A549 (cell line): ENCODE measurements around the gene KIF13A. TPM values are rescaled to one million over a fixed set of nuclear protein-coding genes. Genes with fewer than 3 reads are reported as not detected.

Experiments
- ATAC-seq, 2 experiments: fragments of 200-7000 bp in 1 of 2; fragments of >200 bp in 1 of 2; cut with Nextera tagmentation in 1 of 2; cut with Tn5 transposase in 1 of 2; 3 replicates each; pipeline versions ENCODE4 v1.8.0 to v1.9.1; 2018 to 2020; ENCODE audit warnings: mild to moderate bottlenecking in 1 of 2, moderate library complexity in 1 of 2
- CTCF ChIA-PET: fragments of 300-600 bp; sonication (Branson Sonifier 250); formaldehyde crosslinking; extraction: SDS; loops from one replicate; lab custom pipeline; 2021; ENCODE audit warnings: antibody characterized with exemption, inconsistent platforms; lab: Yijun Ruan, JAX
- POLR2A ChIA-PET: fragments of 350-600 bp; formaldehyde crosslinking; extraction: SDS; loops from one replicate; lab custom pipeline; 2021; ENCODE audit warnings: antibody characterized with exemption, inconsistent platforms; lab: Yijun Ruan, JAX
- DNase-seq, 2 experiments: peaks; one replicate each; pipeline versions ENCODE4 v3.0.0 to v3.0.0-alpha.2; 2011 to 2016; ENCODE audit warnings: low read depth in 1 of 2, low spot score in 1 of 2
- FAIRE-seq: peaks from 2 replicates; lab custom pipeline; 2011; peaks lifted over from hg19 to GRCh38; lab: Jason Lieb, UNC
- H3K27ac ChIP-seq, 2 experiments: fragments of >200 bp; sonication (Bioruptor Twin); formaldehyde crosslinking; 3 replicates each; pipeline ENCODE4 v1.5.1; 2016 to 2017
- H3K4me1 ChIP-seq: fragments of >200 bp; sonication (Bioruptor Twin); formaldehyde crosslinking; 3 replicates; pipeline ENCODE4 v1.6.1; 2016
- H3K4me2 ChIP-seq: fragments of >200 bp; sonication (Bioruptor Twin); formaldehyde crosslinking; 3 replicates; pipeline ENCODE4 v1.6.1; 2016
- H3K4me3 ChIP-seq: fragments of >200 bp; sonication (Bioruptor Twin); formaldehyde crosslinking; 3 replicates; pipeline ENCODE4 v1.5.1; 2016
- H3K9me3 ChIP-seq: fragments of >200 bp; sonication (Bioruptor Twin); formaldehyde crosslinking; 3 replicates; pipeline ENCODE4 v1.6.1; 2016
- ATOH8 ChIP-seq: fragments of 250-450 bp; sonication (Bioruptor Pico); IDR thresholded peaks from 2 replicates; pipeline ENCODE4 v1.5.0; 2020; ENCODE audit warnings: low read depth, mild to moderate bottlenecking, moderate library complexity
- CBX2 ChIP-seq: fragments of 200-600 bp; sonication (generic); IDR thresholded peaks from 2 replicates; pipeline ENCODE4 v1.6.1; 2016; ENCODE audit warnings: low read depth, mild to moderate bottlenecking, borderline replicate concordance
- CBX8 ChIP-seq: fragments of 200-600 bp; sonication (generic); IDR thresholded peaks from 2 replicates; pipeline ENCODE4 v1.6.1; 2016
- CEBPB ChIP-seq, 2 experiments: fragments of >200 bp in 1 of 2; sonication (Bioruptor Twin) in 1 of 2; formaldehyde crosslinking in 1 of 2; IDR thresholded peaks; 2 replicates each; pipeline ENCODE4 v1.6.1; 2012 to 2016
- E2F6 ChIP-seq: IDR thresholded peaks from 2 replicates; pipeline ENCODE4 v1.6.1; 2012; ENCODE audit warnings: low read depth, borderline replicate concordance
- ELK1 ChIP-seq: fragments of 150-350 bp; IDR thresholded peaks from 2 replicates; pipeline ENCODE4 v1.6.1; 2014; ENCODE audit warnings: low read depth, mild to moderate bottlenecking, low read length
- FOSB ChIP-seq: fragments of 250-450 bp; sonication (Bioruptor Pico); IDR thresholded peaks from 2 replicates; pipeline ENCODE4 v1.5.0; 2020; ENCODE audit warnings: mild to moderate bottlenecking, moderate library complexity
- FOSL2 ChIP-seq, 2 experiments: fragments of 450-650 bp in 1 of 2; fragments of >200 bp in 1 of 2; sonication (Bioruptor Twin) in 1 of 2; formaldehyde crosslinking; IDR thresholded peaks; 2 replicates each; pipeline versions ENCODE4 v1.5.0 to v1.6.1; 2016 to 2020; ENCODE audit warnings: mild to moderate bottlenecking in 1 of 2, moderate library complexity in 1 of 2
- FOXS1 ChIP-seq: fragments of 250-450 bp; sonication (Bioruptor Pico); IDR thresholded peaks from 2 replicates; pipeline ENCODE4 v1.5.0; 2020; ENCODE audit warnings: mild to moderate bottlenecking, moderate library complexity
- HEYL ChIP-seq: fragments of 250-450 bp; sonication (Bioruptor Pico); IDR thresholded peaks from 2 replicates; pipeline ENCODE4 v1.8.0; 2021; ENCODE audit warnings: mild to moderate bottlenecking, moderate library complexity
- HOXB13 ChIP-seq: fragments of 250-450 bp; sonication (Bioruptor Pico); IDR thresholded peaks from 2 replicates; pipeline ENCODE4 v1.5.0; 2020; ENCODE audit warnings: low read depth, mild to moderate bottlenecking, moderate library complexity
- HOXB5 ChIP-seq: fragments of 250-450 bp; sonication (Bioruptor Pico); IDR thresholded peaks from 2 replicates; pipeline ENCODE4 v1.5.0; 2020; ENCODE audit warnings: mild to moderate bottlenecking, moderate library complexity
- JUNB ChIP-seq: fragments of >200 bp; sonication (Bioruptor Twin); formaldehyde crosslinking; IDR thresholded peaks from 2 replicates; pipeline ENCODE4 v1.6.1; 2016
- KDM1A ChIP-seq: fragments of 200-600 bp; sonication (generic); IDR thresholded peaks from 2 replicates; pipeline ENCODE4 v1.6.1; 2016; ENCODE audit warnings: low read depth, mild to moderate bottlenecking
- MAX ChIP-seq: IDR thresholded peaks from 2 replicates; pipeline ENCODE4 v1.6.1; 2012
- MAZ ChIP-seq: fragments of 150-350 bp; IDR thresholded peaks from 2 replicates; pipeline ENCODE4 v1.6.1; 2014; ENCODE audit warnings: antibody characterized with exemption, low read depth, low read length, borderline replicate concordance
- NPAS2 ChIP-seq: fragments of 250-450 bp; sonication (Bioruptor Pico); IDR thresholded peaks from 2 replicates; pipeline ENCODE4 v1.8.0; 2022; ENCODE audit warnings: mild to moderate bottlenecking, moderate library complexity, borderline replicate concordance
- PHF8 ChIP-seq: fragments of 200-600 bp; sonication (generic); IDR thresholded peaks from 2 replicates; pipeline ENCODE4 v1.6.1; 2016; ENCODE audit warnings: low read depth, mild to moderate bottlenecking, antibody characterized with exemption, moderate library complexity, borderline replicate concordance
- RARB ChIP-seq: fragments of 250-450 bp; sonication (Bioruptor Pico); IDR thresholded peaks from 2 replicates; pipeline ENCODE4 v1.8.0; 2021; ENCODE audit warnings: mild to moderate bottlenecking, moderate library complexity
- RFX5 ChIP-seq: fragments of 450-650 bp; IDR thresholded peaks from 2 replicates; pipeline ENCODE4 v1.7.1; 2014; ENCODE audit warnings: antibody characterized with exemption, mild to moderate bottlenecking, moderate library complexity
- RNF2 ChIP-seq: fragments of 200-600 bp; sonication (generic); IDR thresholded peaks from 2 replicates; pipeline ENCODE4 v1.6.1; 2016; ENCODE audit warnings: low read depth, mild to moderate bottlenecking, antibody characterized with exemption, moderate library complexity, borderline replicate concordance
- SREBF2 ChIP-seq: fragments of 450-650 bp; IDR thresholded peaks from 2 replicates; pipeline ENCODE4 v1.6.1; 2014; ENCODE audit warnings: mild to moderate bottlenecking, moderate library complexity
- TFCP2L1 ChIP-seq: fragments of 250-450 bp; sonication (Bioruptor Pico); IDR thresholded peaks from 2 replicates; pipeline ENCODE4 v1.5.0; 2021; ENCODE audit warnings: mild to moderate bottlenecking
- ZNF302 ChIP-seq: fragments of 250-450 bp; sonication (Bioruptor Pico); IDR thresholded peaks from 2 replicates; pipeline ENCODE4 v1.9.0; 2021; ENCODE audit warnings: inconsistent platforms, mild to moderate bottlenecking, moderate library complexity
- WGBS: methylation state at CpG from one replicate; pipeline ENCODE4 v1.1.6; 2017; ENCODE audit errors: missing lambda C conversion rate; 5-methylcytosine and 5-hydroxymethylcytosine counted together
- polyA plus RNA-seq, 4 experiments: library from polyadenylated mRNA; depleted of rRNA in 3 of 4; stranded (reverse); fragments of >200 nt; fragmentation: RNase III in 1 of 4; extraction: RNeasy Plus Mini Kit Qiagen cat#74134 plus additional on column Dnase treatment in 1 of 4; gene quantifications; 2 replicates in 3 of 4; 3 replicates in 1 of 4; pipeline ENCODE4 v1.2.3, GENCODE V29; 2011 to 2017

KIF13A gene
- polyA plus RNA-seq, 2 of the 4 experiments (the other 2 are of a cell fraction) = 30.2 to 39.4 TPM

- ChIA-PET POLR2A (no interaction called here), CTCF (interaction anchor here (0.7 kb wide), 1 partner anchor 107 kb away, joined by 3 read pairs; no protein-coding TSS in a partner anchor)
- FAIRE-seq (no peak), ATAC-seq (no peak), DNase-seq (no peak)
- Histone ChIP-seq H3K4me1 (peaks cover 12% of the 10 kb centered on the region; the same call in 1 of the 3 replicates), H3K27ac (no peak overlapping the region), H3K4me2 (no peak overlapping the region), H3K4me3 (no peak overlapping the region), H3K9me3 (no peaks in the 10 kb centered on the region)
- TF ChIP-seq ZNF302 (CRISPR knock-in tag) = no peak
- TF ChIP-seq RFX5 = no peak
- no peak for TF ChIP-seq E2F6
- TF ChIP-seq FOSB (CRISPR knock-in tag) = no peak
- TF ChIP-seq TFCP2L1 (CRISPR knock-in tag) = no peak
- no peak for TF ChIP-seq HEYL (CRISPR knock-in tag)
- no peak for TF ChIP-seq HOXB5 (CRISPR knock-in tag)
- no peak for TF ChIP-seq SREBF2
- TF ChIP-seq KDM1A = no peak
- TF ChIP-seq ELK1 = no peak
- TF ChIP-seq JUNB = no peak
- no peak for TF ChIP-seq NPAS2 (CRISPR knock-in tag)
- no peak for TF ChIP-seq FOXS1 (CRISPR knock-in tag)
- no peak for TF ChIP-seq ATOH8 (CRISPR knock-in tag)
- no peak for TF ChIP-seq FOSL2 (IDR thresholded peaks at IDR 0.05)
- TF ChIP-seq FOSL2 (CRISPR knock-in tag; IDR thresholded peaks at IDR 0.05) = no peak
- TF ChIP-seq HOXB13 (CRISPR knock-in tag) = no peak
- TF ChIP-seq MAX = no peak
- no peak for TF ChIP-seq PHF8
- TF ChIP-seq CBX8 = no peak
- TF ChIP-seq RARB = no peak
- WGBS = no CpG with 5 or more reads among the region's 1 CpG
Observed at GRCh38 chr6:17957498-17957897, 29.9 kb downstream of the KIF13A start.

- H3K4me1 ChIP-seq = peaks cover 9% of the 10 kb centered on the region; the same call in 1 of the 3 replicates
- no peaks in the 10 kb centered on the region for H3K9me3 ChIP-seq
- ChIA-PET POLR2A (no interaction called here), CTCF (interaction anchor here (0.7 kb wide), 1 partner anchor 107 kb away, joined by 3 read pairs; no protein-coding TSS in a partner anchor)
- 90% methylated on average over 5 of the region's 5 CpGs for WGBS
- no peak overlapping the region for H3K27ac ChIP-seq
- ATAC-seq = no peak
- no peak for FAIRE-seq
- H3K4me2 ChIP-seq = no peak overlapping the region
- H3K4me3 ChIP-seq = no peak overlapping the region
- TF ChIP-seq PHF8 = no peak
- TF ChIP-seq TFCP2L1 (CRISPR knock-in tag) = no peak
- TF ChIP-seq E2F6 = no peak
- no peak for TF ChIP-seq HOXB13 (CRISPR knock-in tag)
- no peak for TF ChIP-seq ELK1
- TF ChIP-seq MAZ = no peak
- TF ChIP-seq RNF2 = no peak
- no peak for TF ChIP-seq CBX2
- TF ChIP-seq CEBPB (IDR thresholded peaks at IDR 0.05) = no peak
- no peak for TF ChIP-seq MAX
- no peak for DNase-seq
Observed at GRCh38 chr6:17957086-17957485, 30.3 kb downstream of the KIF13A start.
